LNCAP (cell line): ENCODE results near the gene MAN1A2.

Experiments
- TF ChIP-seq, protein P1 (sequence below): fragments of 450-650 bp; IDR thresholded peaks from 2 replicates; pipeline ENCODE4 v1.5.1; 2017; ENCODE audit warnings: mild to moderate bottlenecking

The MAN1A2 gene

GRCh38 chr1:117567435-117567834 is 200.2 kb downstream of the MAN1A2 start:
- TF ChIP-seq, protein P1, sequence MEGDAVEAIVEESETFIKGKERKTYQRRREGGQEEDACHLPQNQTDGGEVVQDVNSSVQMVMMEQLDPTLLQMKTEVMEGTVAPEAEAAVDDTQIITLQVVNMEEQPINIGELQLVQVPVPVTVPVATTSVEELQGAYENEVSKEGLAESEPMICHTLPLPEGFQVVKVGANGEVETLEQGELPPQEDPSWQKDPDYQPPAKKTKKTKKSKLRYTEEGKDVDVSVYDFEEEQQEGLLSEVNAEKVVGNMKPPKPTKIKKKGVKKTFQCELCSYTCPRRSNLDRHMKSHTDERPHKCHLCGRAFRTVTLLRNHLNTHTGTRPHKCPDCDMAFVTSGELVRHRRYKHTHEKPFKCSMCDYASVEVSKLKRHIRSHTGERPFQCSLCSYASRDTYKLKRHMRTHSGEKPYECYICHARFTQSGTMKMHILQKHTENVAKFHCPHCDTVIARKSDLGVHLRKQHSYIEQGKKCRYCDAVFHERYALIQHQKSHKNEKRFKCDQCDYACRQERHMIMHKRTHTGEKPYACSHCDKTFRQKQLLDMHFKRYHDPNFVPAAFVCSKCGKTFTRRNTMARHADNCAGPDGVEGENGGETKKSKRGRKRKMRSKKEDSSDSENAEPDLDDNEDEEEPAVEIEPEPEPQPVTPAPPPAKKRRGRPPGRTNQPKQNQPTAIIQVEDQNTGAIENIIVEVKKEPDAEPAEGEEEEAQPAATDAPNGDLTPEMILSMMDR, result no peak

- TF ChIP-seq, protein P1, result no peak
Measured at GRCh38 chr1:117567976-117568375, 200.7 kb downstream of the MAN1A2 start.

DNA sequence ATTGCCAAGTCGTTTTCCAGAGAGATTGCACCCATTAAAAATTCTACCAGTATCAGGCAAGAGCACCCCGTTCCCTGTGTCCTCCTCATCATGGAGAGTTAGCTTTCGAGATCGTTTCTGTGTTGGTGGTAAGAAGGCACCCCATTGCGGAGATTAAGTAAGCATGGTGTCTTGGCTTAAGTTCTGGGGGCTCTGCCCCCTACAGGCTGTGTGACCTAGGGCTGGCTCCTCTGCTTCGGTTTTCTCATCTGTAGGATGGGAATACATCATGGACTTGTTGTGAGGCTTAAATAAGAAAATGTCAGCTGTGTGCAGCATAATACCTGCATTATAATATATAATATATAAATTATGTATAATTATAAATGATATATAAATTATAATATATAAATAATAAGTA is 201.8 kb downstream of the MAN1A2 start:
- TF ChIP-seq, protein P1, result no peak

GRCh38 chr1:117569856-117570255 is 202.6 kb downstream of the MAN1A2 start:
- TF ChIP-seq, protein P1, result no peak

- TF ChIP-seq, protein P1, result no peak
Measured at GRCh38 chr1:117570988-117571409, 203.8 kb downstream of the MAN1A2 start.

GRCh38 chr1:117571496-117571895 is 204.2 kb downstream of the MAN1A2 start:
- TF ChIP-seq, protein P1, result no peak

- TF ChIP-seq, protein P1, result no peak
Measured at GRCh38 chr1:117572546-117572945, 205.3 kb downstream of the MAN1A2 start.

DNA sequence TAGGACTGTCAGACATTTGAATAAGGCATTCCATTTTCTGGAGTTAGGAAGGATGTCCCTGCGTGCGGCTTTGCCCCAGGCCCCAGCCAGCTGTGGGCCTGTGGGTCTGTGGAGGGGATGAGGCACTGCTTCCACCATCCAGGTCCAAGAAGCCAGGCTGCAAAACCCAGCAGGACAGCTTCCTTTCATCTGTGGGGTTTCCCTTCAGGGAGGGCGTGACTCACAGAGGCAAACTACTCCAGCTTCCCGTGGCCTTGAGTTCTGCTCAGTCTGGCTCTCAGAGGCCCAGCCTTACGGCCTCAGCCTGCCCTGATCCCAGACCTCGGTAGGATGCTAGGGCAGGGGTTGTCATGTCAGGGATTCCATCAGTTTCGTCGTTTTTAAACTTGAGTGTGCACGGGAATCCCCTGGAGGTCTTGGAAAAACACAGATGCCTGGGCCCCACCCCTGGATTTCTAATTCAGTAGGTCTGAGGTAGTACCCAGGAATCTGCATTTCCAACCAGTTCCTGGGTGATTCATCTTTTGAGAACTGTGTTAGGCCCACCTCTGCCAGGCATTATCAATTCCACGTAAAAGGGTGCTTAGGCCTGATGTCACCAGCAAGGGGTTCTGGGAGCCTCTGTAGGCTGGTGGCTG is 206.3 kb downstream of the MAN1A2 start:
- TF ChIP-seq, protein P1, result no peak
